SHP77 treated with DMSO at 0.1 percent for 48 hours (cell line): ENCODE data around the gene INHBA.

Source experiments
- DNase-seq: peaks from one replicate; lab custom pipeline; 2025; lab: John Stamatoyannopoulos, UW

The INHBA gene

DNA sequence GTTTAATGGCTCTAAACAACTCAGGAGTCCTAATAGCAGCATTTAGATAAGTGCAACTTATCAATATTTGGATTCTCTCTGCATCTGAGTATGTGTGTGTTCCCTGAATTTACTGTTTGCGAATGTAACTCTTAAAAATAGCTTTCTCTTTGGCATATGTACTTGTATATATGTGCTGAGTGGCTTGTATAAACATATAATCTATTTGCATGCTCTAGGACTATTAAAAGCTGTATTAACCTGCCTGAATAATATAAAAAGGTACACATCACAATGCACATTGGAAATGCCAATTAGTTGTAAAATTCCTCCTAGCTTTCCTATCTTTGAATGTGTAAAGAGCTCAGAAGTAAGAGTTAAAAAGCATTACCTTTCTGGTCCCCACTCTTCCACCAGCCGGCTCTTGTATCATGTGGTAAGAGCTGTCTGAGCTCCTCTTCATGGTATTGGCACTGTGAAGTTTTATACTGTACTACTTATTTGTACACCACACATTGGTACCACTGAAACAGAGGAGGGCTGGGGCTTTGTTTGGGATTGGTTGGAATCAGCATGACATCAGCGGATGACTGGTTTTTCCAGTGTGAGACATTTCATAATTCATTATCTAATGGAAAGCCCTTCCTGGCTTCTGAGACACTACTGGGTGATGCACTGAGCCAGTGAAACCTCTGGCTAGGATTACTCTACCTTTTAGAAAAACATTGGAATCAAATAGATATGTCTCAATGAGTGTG lies at the start of gene INHBA:
Gene INHBA (minus strand): TSS at position 456 of the 737 bp plus-strand sequence. CDS start 2,716 bp downstream, outside the sequence.
- peak; percentile 86 for DNase-seq

DNA sequence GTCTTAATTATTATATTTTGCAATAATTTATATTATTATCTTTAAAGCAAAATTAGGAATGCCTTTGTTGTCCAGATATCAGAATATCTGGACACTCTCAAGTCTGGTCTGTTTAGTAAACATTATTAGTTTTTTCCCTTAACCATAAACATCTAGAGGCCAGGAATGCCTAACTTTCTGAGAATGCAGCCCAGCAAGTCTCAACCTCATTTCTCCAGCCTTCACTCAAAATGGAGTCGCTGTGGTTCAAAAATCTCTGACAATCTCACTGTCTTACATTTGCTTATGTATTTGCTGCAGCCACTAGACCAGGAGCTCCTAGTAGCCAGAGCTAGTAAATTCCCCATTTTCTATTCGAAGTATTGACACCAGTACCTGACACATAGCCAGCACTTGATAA lies 49.7 kb upstream of the INHBA start:
- DNase-seq, result no peak

DNA sequence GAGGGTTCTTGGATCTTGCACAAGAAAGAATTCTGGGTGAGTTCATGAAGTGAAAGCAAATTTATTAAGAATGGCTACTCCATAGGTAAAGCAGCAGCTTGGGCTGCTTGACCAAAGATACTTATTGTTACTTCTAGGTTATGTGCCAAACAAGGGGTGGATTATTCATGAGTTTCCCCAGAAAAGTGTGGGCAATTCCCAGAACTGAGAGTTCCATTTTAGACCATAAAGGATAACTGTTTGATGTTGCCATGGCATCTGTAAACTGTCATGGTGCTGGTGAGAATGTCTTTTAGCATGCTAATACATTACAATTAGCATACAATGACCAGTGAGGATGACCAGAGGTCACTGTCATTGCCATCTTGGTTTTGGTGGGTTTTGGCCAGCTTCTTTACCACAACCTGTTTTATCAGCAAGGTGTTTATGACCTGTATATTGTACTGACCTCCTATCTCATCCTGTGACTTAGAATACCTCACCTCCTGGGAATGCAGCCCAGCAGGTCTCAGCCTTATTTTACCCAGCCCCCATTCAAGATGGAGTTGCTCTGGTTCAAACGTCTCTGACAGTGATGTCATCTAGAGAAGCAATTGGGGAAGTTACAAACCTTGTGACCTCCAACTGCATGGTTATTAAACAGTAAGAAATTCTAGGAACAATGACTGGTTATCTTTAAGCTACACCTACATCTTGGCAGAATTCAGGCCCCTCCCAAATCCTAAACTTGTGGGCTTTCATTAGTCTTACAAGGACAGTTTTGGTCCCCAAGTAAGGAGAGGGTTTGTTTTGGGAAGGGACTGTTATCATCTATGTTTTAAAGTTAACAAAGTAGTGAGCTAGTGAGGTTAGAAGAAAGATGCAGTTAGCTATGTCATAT lies 48.0 kb upstream of the INHBA start:
- no peak for DNase-seq

DNA sequence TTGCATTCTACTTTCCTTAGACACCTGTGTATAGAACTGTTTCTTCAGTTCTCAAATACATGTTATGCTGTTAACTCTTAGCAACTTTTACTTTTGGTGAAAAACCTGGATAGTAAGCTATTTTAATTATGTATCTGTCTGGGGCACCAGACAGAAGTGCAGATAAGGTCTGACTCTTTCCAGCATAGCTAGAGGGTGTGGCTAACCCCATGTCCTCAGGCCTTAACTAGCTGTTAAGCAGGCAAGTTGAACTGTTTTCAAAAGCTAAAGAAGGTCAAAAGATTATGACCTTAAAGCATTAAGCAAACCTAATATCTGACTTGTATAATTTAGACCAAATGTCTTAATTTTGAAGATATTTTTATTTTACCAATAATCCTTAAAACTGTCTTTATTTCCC lies 45.1 kb upstream of the INHBA start:
- DNase-seq, result no peak

DNA sequence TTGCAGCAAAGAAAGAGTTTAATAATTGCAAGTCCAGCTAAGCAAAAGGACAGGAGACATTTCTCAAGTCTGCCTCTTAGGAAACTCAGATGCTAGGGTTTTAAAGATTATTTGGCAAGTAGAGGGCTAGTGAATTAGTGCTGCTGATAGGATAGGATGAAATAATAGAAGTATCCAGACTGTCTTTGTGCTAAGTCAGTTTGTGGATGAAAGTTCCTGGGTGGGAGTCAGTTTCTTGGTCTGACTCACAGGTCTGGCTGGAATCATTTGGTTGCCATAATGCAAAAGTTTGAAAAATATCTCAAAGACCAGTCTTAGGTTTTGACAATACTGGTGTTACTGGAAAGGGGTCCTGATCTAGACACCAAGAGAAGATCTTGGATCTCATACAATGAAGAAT lies 42.6 kb upstream of the INHBA start:
- DNase-seq, result no peak

DNA sequence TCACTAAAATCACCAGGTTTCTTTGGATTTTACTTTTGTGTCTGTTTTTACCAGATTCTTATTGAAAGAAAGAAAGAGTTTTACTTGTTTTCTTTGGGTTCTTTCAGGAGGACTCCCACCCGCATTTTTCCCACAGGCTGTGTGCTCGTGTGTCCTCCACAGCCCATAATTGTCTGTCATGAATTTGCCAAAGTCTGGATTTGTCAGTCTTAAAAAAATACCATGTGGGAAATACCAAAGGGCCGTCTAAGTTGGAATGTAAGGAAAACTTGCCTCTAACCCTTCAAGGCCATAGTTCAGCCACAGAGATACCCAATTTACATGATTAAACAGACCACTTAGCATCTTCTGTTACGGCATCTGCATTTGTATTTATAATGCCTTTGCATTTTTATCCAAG lies 41.3 kb upstream of the INHBA start:
- no peak for DNase-seq

DNA sequence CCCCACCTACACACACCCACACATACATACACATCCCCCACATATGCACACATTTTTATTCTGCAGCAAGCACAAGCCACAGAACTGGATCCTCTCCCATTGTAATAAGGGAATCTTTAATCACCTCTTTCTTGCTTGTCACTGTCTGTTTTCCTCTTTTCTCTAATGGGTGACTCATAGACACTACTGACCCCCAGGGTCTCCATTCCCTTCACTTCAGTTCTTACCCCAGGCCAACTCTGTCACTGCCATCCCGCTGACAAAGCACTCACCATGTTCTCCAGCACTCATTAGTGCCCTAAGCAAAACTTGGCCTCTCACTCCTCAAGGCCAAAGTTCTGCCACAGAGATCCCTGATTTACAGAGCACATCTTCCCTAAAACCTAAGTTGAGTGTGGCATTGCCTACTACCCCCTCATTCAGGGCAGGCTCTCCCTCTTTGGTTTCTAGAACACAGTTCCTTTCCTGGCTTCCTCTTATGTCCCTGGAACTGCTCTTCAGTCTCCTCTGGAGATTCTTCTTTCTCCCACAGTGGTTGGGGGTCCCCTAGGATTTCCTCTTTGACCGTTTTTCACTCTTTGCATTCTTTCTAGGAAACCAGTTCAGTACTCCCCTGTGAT lies 39.6 kb upstream of the INHBA start:
- no peak for DNase-seq

DNA sequence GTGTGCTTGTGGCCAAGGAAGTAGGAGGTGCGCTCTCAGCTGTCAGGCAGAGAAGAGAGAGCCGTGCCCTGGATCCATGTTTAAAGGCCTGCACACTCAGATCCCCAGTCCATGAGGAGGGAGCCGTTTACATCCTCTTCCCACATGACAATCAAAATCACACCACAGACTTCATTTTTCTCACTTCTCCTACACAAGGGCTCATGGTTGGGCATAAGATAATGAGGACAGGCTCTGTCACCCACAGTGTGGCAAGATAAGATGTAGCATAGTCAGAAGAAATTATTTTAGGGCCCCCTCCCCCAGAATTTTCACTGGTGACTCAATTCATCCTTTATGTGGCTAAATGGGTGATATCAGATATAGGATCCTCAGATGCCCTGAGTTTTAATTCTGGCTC lies 35.9 kb upstream of the INHBA start:
- DNase-seq, result no peak

DNA sequence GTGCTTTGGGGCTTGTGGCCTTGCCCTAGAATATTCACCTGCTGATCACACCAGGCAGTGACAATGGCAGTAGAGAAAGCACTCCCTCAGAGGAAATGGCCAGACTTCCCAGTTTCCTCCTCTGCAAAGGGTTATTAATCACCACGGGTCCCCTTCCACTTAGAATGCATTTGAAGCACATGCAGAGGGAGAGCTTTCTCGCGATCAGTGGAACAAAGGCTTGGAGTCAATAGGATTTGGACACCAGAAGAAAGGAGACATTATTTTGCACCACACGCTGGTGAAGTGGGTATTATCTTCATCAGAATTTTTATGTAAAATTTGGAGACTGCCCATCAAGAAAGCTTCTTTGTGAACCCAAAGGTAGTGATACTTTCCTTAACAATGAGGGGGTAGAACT lies 35.4 kb upstream of the INHBA start:
- DNase-seq, result no peak

DNA sequence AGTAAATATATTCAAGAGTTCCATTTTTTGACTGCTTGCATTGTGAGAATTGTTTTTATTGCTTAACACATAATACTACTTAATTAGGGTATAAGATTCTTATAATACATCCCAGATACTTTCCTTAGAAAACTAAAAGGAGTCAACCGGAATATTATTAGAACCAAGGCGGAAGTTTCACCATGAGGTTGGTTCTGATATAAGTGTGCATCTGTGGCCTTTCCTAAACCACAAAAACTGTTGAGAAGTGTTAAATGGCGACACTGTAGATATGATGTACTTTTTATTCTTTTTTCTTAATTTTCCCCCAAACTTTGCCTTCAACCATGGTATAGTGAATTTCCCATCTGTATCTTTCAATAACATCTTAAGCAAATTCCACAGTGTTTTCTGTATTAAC lies 32.3 kb upstream of the INHBA start:
- DNase-seq, result no peak

DNA sequence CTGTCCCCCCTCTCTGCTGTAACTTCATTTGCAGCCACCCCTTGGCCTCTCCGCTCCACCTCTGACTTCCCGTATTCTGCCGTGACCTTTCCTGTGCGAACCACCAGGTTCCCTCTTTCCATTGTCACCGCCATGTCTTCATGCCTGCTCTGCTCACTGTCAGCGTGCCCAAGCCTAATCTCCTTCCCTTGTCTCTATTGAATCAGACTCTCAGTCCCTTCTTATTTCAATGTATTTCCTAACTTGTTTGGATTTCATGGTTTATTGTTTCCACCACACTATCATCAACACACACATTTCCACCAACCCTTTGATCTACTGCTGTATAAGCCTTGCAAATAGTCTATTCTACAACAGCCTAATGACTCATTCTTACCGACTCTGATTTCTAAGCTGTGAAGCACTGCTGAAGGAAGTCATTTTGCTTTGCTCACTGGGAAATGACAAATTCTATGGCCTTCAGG lies 30.0 kb upstream of the INHBA start:
- DNase-seq, result no peak

DNA sequence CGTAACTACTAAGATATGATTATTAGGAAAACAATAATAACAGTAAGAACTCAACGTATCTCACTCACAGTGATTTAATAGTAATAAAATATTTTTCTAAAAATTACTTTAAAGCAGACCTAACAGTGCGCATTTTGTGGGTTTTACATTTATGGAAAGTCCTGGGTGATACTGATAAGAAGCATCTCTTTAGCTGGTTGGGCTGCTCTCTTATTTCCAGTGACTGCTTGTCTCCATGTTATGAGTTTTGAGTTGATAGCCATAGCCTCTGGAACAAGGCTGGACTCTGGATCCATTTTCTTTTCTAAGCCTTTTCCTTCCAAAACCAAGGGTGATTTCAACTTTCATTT lies 29.5 kb upstream of the INHBA start:
- no peak for DNase-seq

DNA sequence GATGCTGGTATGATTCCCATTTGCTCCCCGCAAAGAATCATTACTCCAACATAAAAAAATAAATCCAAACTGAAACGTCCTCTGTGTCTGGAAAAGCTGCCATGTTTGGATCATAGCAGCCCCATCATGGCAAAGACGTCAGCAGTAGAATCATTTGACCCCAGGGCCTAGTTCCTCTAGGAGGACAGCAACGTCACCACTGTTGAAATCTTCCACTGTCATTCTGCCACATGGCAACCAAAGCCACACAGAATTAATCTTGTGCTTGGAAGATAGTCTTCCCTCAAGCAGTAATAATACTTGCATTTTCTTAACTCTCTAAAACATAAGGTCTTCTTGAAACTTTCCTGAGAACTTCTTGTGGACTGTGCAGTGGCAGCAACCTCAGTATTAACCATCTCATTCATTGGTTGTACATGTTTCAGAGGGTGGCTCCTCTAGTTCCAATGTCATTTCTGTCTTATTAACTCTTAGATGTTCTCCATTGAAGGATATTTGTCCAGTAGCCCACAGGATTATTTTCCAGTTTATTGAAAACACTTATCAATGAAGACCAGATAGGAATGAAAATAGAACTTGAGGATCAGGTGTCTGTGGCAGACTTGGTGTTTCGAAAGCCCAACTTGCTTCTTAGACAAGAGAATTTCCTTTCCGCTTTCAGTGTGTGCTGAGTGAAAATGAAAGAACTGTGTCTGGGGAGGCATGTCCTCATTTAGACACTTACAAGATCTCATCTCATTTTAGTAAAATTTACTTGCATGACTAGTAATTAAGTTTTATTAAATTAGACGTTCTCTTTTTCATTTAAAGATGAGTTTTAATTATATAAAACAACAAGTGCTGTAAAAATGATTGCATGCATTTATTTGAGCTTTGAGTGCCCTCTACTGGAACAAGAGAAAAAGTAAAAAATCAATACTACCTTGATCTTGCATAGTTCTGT lies 28.9 kb upstream of the INHBA start:
- peak; percentile 14 for DNase-seq

DNA sequence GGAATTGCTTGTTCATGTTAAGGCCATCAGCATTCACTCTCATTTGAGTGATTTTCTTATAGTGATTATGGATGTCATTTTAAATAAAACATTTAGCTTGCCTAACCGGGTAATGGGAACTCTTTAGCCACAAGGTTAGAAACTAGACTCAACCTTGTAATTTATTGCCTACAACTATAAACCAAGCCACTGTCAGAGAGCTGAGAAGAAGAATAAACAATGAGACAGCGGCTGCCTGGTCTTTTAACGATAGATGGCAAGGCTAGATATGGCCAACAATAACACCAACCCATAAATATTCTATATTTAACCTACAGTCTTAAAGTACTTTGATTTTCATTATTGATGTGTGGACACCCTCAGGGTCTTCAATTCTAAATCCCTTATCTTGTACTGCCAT lies 27.8 kb upstream of the INHBA start:
- DNase-seq, result peak; percentile 51

DNA sequence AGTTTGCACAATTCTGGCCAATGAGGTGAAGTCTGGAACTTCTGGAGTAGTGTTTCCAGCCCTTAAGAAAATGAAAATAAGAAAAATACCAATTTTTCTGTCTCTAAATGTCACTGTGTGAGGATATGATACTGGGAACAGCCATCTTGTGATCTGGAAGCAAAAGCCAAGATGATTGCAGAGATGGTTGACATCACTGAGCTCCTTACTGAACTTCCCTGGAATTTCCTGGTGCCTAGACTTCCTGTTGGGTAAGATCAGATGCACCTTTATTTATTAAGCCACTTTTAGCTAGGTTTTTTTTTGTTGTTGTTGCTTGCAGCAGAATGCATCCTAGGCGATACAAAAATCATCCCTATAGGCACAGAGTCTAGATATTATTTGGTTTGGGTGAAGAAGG lies 27.3 kb upstream of the INHBA start:
- DNase-seq, result no peak

DNA sequence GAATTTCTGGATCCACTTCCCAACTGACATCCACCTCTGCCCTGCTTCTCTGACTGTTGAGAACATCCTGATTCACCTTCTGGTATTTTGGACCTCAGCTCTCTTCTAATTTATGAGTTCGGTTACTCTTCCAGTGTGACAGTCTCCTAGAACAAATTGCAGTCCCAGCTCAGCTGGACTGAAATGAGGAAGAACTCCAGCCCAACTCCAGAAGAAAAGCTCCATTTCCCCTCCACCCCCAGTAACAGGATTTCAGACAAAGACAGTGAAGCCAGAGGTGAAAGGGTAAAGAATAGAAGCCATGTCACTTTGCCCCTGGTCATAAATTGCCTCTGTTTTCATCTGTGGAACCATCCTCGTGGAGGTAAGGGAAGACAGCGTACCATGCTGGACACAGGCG lies 26.2 kb upstream of the INHBA start:
- DNase-seq, result no peak

DNA sequence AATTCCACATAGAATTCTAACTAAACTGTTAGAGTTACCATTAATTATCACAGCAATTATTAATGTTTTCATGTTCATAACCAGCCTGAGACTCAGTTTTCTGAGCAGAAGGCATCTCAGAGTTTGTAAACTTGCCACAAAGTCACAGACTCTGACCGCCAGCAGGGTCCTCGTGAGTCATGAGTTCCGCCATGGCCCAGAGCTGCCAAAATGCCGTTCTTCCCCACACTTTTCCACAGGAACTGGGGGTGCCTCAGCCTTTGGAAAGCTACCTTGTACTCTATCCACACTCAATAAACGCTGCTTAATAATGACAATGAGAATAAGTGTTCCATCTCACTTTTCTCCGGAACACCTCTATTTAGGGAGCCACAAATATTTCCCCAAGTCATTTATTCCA lies 22.1 kb upstream of the INHBA start:
- no peak for DNase-seq

DNA sequence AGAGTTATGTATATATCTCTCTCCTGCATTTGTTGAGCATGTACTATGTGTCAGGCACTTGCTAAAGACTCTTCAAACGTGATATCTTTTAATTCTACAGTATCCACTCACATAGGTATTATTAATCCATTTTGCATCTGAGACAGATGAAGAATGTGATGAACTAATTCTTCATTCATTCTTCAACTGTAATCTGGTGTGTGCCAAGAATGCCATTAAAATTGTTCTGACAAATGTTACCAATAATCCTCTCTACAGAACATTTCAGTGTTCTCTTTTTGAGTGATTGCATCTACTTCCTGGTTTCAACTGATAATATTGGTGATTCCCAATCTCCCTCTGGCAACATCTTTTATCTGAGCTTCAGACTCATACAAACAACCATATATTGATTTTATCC lies 18.0 kb upstream of the INHBA start:
- no peak for DNase-seq

DNA sequence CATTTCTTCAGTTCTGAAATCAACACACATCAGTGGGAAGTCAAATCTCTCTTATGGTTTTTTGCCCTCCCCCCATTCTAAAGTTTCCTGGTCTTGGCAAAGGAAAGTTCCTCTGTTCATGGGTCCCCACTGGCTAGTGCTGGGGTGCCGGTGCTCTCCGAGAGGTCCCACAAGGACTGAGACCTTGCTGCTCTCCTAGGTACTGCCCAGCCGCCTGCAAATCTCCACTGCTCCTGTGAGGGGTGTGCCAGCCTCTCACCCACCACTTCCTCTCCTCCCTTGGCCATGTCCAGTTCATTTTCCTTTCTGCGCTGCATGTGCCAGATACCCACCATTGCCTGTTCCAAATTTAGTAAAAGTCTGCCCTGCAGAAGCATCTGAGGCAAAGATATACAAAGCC lies 17.2 kb upstream of the INHBA start:
- no peak for DNase-seq

DNA sequence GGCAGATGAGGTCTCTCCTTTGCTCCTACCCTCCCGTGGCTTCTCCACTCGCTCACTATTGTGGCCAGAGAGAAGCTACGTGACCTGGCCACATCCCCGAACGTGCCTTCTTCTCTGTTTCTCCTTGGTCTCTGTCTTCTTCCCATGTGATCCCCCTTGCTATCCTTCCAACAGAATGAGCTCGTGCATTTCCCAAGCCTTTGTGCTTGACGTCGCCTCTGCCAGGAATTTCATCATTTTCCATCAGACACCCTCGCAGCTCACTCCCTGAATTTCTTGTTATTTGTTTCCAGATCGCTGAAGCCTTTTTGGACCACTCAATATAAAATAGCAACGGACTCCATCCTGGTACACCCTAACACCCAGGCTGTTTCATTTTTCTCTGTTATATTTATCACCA lies 13.8 kb upstream of the INHBA start:
- DNase-seq, result no peak

DNA sequence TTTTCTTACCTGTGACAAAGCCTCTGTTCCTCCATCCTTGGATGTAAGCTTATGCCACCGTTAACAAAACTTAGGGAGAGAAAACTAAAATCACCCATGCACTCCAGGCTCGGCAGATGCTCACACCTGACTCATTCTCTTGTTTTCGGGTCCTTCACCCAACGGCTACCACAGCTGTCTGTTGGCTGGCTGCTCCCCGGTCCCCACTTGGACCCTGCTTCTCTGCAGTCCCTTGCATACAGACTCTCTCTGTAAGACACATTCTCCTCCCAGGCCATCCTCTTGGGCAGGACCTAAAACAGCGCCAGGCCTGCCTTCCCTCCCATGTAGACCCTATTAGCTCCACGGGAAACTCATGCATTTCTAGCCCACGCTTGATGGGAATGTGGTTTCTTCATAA lies 12.1 kb upstream of the INHBA start:
- no peak for DNase-seq
